ENCODE results near the gene KRTAP9-8.
"Not testable (repeated sequence)": the region's sequence is repeated elsewhere in the genome, so short reads cannot be mapped to it uniquely, and the experiment has no call there.

The KRTAP9-8 gene

DNA sequence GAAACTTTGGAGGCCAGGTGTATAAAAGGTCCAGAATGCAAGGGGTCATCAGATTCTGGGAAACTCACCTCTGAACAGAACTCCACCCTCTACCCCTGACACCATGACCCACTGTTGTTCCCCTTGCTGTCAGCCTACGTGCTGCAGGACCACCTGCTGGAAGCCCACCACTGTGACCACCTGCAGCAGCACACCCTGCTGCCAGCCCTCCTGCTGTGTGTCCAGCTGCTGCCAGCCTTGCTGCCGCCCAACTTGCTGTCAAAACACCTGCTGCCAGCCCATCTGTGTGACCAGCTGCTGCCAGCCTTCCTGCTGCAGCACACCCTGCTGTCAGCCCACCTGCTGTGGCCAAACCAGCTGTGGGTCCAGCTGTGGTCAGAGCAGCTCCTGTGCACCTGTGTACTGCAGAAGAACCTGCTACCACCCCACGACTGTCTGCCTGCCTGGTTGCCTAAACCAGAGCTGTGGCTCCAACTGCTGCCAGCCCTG is at the start of gene KRTAP9-8:
Gene KRTAP9-8, plus strand, starts transcription at position 51 of the 489 bp plus-strand sequence. Its CDS starts 53 bp downstream, at position 104.
- DNase-seq (ENCODE audit: low spot score): not testable (repeated sequence)

DNA sequence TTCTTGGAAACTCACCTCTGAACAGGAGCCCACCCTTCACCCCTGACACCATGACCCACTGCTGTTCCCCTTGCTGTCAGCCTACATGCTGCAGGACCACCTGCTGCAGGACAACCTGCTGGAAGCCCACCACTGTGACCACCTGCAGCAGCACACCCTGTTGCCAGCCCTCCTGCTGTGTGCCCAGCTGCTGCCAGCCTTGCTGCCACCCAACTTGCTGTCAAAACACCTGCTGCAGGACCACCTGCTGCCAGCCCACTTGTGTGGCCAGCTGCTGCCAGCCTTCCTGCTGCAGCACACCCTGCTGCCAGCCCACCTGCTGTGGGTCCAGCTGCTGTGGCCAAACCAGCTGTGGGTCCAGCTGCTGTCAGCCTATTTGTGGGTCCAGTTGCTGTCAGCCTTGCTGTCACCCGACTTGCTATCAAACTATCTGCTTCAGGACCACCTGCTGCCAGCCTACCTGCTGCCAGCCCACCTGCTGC is 47.9 kb upstream of the KRTAP9-8 start, which contains the start of gene KRTAP9-1:
Gene KRTAP9-1, plus strand, starts transcription at position 51 of the 482 bp plus-strand sequence. Its CDS starts 0 bp downstream, at position 51.
- not testable (repeated sequence) for DNase-seq (ENCODE audit: low spot score)

- DNase-seq (ENCODE audit: low spot score): no peak
Observed at GRCh38 chr17:41190328-41190727, 47.5 kb upstream of the KRTAP9-8 start.

- no peak for DNase-seq (ENCODE audit: low spot score)
Observed at GRCh38 chr17:41196068-41196467, 41.7 kb upstream of the KRTAP9-8 start.

DNA sequence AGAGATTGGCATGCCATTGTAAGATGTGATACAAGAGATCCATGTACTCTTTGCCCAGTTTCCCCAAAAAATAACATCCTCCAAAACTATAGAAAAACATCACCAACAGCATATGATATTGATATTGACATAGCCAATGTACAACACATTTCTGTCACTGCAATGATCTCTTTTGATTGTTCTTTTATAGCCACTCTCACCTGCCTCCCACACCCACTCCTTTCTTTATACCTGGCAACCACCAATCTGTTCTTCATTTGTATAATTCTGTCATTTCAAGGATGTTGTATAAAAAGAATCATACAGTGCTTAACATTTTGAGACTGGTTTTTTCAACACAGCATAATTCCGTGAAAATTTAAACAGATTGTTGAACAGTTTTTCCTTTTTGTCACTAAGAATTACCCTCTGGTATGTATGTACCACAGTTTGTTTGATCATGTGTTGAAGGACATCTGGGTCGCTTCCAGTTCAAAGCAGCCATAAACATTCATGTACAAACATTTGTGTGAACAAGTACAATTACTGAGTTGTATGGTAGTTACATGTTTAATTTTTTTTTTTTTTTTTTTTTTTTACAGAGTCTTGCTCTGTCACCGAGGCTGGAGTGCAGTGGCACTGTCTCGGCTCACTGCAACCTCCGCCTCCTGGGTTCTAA is 38.2 kb upstream of the KRTAP9-8 start:
- DNase-seq (ENCODE audit: low spot score): no peak

- DNase-seq (ENCODE audit: low spot score): no peak
Observed at GRCh38 chr17:41211845-41212466, 25.8 kb upstream of the KRTAP9-8 start.

DNA sequence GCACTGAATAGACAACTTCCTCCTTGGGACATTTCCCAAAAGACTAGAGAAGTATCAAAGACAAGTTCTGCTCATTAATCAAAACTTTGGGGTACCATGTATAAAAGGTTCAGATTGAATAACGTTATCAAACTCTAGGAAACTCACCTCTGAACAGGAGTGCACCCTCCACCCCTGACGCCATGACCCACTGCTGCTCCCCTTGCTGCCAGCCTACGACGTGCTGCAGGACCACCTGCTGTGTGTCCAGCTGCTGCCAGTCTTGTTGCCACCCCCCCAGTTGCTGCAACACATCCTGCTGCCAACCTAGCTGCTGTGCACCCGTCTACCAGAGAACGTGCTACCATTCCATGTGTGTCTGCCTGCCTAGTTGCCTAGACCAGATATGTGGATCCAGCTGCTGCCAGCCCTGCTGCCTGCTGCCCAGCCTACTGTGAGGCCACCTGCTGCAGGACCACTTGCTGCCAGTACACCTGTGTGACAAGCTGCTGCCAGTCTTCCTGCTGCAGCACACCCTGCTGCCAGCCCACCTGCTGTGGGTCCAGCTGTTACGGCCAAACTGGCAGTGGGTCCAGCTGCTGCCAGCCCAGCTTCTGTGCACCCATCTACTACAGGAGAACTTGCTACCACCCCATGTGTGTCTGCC is 25.2 kb upstream of the KRTAP9-8 start:
- DNase-seq (ENCODE audit: low spot score): no peak

DNA sequence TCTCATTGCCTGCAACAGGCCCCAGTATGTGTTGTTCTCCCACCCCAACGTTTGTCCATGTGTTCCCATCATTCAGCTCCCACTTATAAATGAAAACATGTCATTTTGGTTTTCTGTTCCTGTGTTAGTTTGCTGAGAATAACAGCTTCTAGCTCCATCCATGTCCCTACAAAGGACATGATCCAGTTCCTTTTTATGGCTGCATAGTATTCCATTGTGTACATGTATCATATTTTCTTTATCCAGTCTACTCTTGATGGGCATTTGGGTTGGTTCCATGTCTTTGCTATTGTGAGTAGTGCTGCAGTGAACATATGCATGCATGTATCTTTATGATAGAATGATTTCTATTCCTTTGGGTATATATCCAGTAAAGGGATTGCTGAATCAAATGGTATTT is 22.1 kb upstream of the KRTAP9-8 start:
- DNase-seq (ENCODE audit: low spot score): no peak

- no peak for DNase-seq (ENCODE audit: low spot score)
Observed at GRCh38 chr17:41223821-41224220, 14.0 kb upstream of the KRTAP9-8 start.

DNA sequence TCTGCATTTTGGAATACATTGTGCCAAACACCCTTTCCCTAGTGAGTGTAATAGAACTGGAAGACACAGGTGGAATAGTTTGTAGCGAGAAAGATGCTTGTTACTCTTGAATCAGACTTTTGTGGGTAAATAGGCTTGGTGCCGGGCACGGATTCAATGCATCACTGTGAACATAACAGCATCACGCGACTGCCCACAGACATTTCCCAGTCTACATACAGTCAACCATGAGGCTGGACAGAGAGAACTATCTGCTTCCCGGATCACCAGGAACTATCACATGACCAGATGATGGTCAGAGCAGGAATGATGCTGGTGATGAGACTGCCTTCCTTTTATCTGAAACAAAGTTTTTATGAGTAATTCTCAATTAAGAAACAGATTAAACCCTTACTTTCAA is 11.7 kb upstream of the KRTAP9-8 start:
- no peak for DNase-seq (ENCODE audit: low spot score)

DNA sequence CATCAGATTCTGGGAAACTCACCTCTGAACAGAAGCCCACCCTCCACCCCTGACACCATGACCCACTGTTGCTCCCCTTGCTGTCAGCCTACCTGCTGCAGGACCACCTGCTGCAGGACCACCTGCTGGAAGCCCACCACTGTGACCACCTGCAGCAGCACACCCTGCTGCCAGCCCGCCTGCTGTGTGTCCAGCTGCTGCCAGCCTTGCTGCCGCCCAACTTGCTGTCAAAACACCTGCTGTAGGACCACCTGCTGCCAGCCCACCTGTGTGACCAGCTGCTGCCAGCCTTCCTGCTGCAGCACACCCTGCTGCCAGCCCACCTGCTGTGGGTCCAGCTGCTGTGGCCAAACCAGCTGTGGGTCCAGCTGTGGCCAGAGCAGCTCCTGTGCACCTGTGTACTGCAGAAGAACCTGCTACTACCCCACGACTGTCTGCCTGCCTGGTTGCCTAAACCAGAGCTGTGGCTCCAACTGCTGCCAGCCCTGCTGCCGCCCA is 11.2 kb upstream of the KRTAP9-8 start, which contains the start of gene KRTAP9-2:
Gene KRTAP9-2, plus strand, starts transcription at position 51 of the 498 bp plus-strand sequence. Its CDS starts 7 bp downstream, at position 58.
- DNase-seq (ENCODE audit: low spot score): not testable (repeated sequence)

DNA sequence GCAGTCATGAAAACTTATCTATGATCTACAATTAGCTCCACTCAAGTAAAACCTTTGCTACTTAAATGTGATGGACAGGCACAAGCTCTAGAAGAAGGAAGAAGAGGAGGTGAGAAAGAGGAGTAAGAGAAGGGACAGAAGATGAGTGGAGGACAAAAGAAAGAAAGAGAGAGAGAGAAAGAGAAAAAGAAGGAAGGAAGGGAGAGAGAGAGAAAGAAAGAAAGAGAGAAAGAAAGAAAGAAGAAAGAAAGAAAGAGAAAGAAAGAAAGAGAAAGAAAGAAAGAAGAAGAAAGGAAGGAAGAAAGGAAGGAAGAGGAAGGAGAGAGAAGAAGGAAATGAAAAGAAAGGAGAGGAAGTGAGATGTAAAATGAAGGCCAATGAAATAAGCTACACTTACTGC is 7.7 kb upstream of the KRTAP9-8 start:
- DNase-seq (ENCODE audit: low spot score): no peak

GRCh38 chr17:41231731-41232130 is 6.1 kb upstream of the KRTAP9-8 start:
- no peak for DNase-seq (ENCODE audit: low spot score)

DNA sequence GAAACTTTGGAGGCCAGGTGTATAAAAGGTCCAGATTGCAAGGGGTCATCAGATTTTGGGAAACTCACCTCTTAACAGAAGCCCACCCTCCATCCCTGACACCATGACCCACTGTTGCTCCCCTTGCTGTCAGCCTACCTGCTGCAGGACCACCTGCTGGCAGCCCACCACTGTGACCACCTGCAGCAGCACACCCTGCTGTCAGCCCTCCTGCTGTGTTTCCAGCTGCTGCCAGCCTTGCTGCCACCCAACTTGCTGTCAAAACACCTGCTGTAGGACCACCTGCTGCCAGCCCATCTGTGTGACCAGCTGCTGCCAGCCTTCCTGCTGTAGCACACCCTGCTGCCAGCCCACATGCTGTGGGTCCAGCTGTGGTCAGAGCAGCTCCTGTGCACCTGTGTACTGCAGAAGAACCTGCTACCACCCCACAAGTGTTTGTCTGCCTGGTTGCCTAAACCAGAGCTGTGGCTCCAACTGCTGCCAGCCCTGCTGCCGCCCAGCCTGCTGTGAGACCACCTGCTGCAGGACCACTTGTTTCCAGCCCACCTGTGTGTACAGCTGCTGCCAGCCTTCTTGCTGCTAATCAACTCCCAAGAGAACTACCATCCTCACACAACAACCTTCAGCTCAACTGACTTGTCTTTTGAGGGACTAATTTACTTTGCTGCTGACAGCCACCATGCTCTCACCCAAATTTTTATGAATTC is 5.2 kb upstream of the KRTAP9-8 start, which contains the start of gene KRTAP9-3:
Gene KRTAP9-3, plus strand, starts transcription at position 51 of the 707 bp plus-strand sequence. Its CDS starts 53 bp downstream, at position 104.
- DNase-seq (ENCODE audit: low spot score): not testable (repeated sequence)

- DNase-seq (ENCODE audit: low spot score): not testable (repeated sequence)
Observed at GRCh38 chr17:41237116-41237515, 683 bp upstream of the KRTAP9-8 start.

DNA sequence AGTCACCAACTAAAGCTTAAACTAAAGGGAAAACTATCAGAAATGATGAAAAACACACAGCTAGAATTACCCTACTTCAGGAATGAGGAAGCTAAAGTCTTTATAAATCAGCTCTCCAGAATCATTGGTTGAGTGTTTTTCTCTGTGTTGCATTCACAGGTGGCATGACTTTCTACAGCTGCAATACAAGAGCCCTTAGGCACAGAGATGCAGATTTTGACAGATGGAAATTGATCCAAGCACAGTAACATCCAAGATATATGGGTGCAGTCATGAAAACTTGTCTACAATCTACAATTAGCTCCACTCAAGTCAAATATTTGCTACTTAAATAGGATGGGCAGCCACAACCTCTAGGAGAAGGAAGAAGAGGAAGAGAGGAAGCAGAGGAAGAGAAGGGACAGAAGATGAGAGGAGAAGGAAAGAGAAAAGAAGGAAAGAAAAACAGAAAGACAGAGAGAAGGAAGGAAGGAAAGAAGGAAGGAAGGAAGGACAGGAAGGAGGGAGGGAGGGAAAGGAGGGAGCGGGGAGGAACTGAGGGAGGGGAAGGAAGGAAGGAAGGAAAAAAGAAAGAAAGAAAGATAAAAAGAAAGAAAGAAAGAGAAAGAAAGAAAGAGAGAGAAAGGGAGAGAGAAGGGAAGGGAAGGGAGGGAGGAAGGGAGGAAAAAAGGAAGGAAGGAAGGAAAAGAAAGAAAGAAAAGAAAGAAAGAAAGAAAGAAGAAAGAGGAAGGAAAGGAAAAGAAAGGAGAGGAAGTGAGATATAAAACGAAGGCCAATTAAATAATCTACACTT is 9.4 kb downstream of the KRTAP9-8 start:
- DNase-seq (ENCODE audit: low spot score): not testable (repeated sequence)

- DNase-seq (ENCODE audit: low spot score): not testable (repeated sequence)
Observed at GRCh38 chr17:41249637-41250240, 11.9 kb downstream of the KRTAP9-8 start, which contains the start of gene KRTAP9-4. Gene KRTAP9-4 (plus strand): TSS chr17:41249687. CDS start chr17:41249721, 34 bp downstream.

GRCh38 chr17:41251261-41251660 is 13.5 kb downstream of the KRTAP9-8 start:
- DNase-seq (ENCODE audit: low spot score): no peak

GRCh38 chr17:41254861-41255260 is 17.1 kb downstream of the KRTAP9-8 start:
- DNase-seq (ENCODE audit: low spot score): no peak

Data from hematopoietic multipotent progenitor cell treated with erythropoietin and hydrocortisone succinate and interleukin-3 and kit ligand, for 17 days (in vitro differentiated cells).